IMR-90 (cell line): ENCODE measurements around the gene USB1. TPM values are rescaled to one million over a fixed set of nuclear protein-coding genes. Genes with fewer than 3 reads are reported as not detected.

ENCODE experiments used
- ATAC-seq: fragments of 200-7000 bp; cut with Tn5 transposase; 2 replicates; pipeline ENCODE4 v1.9.1; 2020; ENCODE audit warnings: low read depth, mild to moderate bottlenecking, moderate library complexity
- BruUV-seq: library from RNA; stranded (reverse); fragments of 400-500 nt; replicated peaks from 2 replicates; lab custom pipeline; 2021; lab: Mats Ljungman, UMichigan
- CTCF ChIA-PET: fragments of 300-600 bp; formaldehyde crosslinking; extraction: SDS; loops from one replicate; lab custom pipeline; 2021; ENCODE audit warnings: antibody characterized with exemption; lab: Yijun Ruan, JAX
- POLR2A ChIA-PET: fragments of 300-600 bp; sonication (Branson Sonifier 250); formaldehyde crosslinking; loops from one replicate; lab custom pipeline; 2022; ENCODE audit warnings: antibody characterized with exemption; ENCODE audit not compliant: unreplicated experiment; lab: Charles Lee
- DNase-seq: peaks from one replicate; pipeline ENCODE4 v3.0.0; 2013
- H2AFZ ChIP-seq: replicated peaks from 2 replicates; pipeline ENCODE3; 2013; ENCODE audit warnings: low read length, mild to moderate bottlenecking; ENCODE audit not compliant: poor library complexity
- H2AK5ac ChIP-seq: 2 replicates; pipeline ENCODE4 v1.6.1; 2013; ENCODE audit warnings: low read depth, low read length, inconsistent platforms
- H2AK9ac ChIP-seq: replicated peaks from 2 replicates; pipeline ENCODE3; 2013; ENCODE audit warnings: mild to moderate bottlenecking, low read depth, low read length, moderate library complexity; ENCODE audit not compliant: poor library complexity
- H2BK120ac ChIP-seq: 2 replicates; pipeline ENCODE4 v1.6.1; 2013; ENCODE audit warnings: low read depth, low read length, inconsistent platforms
- H2BK15ac ChIP-seq: 3 replicates; pipeline ENCODE4 v1.6.1; 2013; ENCODE audit warnings: low read depth, low read length, inconsistent platforms
- H2BK20ac ChIP-seq: 2 replicates; pipeline ENCODE4 v1.6.1; 2013; ENCODE audit warnings: low read depth, mild to moderate bottlenecking, inconsistent platforms, low read length, moderate library complexity
- H2BK5ac ChIP-seq: 2 replicates; pipeline ENCODE4 v1.6.1; 2013; ENCODE audit warnings: mild to moderate bottlenecking, low read depth, low read length, inconsistent platforms; ENCODE audit not compliant: poor library complexity, severe bottlenecking
- H3K14ac ChIP-seq: replicated peaks from 2 replicates; pipeline ENCODE4 v1.6.1; 2013; ENCODE audit warnings: low read depth, low read length, inconsistent platforms
- H3K18ac ChIP-seq: 2 replicates; pipeline ENCODE4 v1.6.1; 2013; ENCODE audit warnings: low read depth, low read length, control low read depth
- H3K23ac ChIP-seq: 2 replicates; pipeline ENCODE4 v1.6.1; 2013; ENCODE audit warnings: low read depth, low read length, inconsistent platforms
- H3K27ac ChIP-seq: 2 replicates; pipeline ENCODE4 v1.5.1; 2013; ENCODE audit warnings: mild to moderate bottlenecking, control low read depth, low read length; ENCODE audit not compliant: insufficient read depth
- H3K27me3 ChIP-seq: 2 replicates; pipeline ENCODE4 v1.6.1; 2013; ENCODE audit warnings: low read length; ENCODE audit not compliant: control insufficient read depth, insufficient read depth
- H3K36me3 ChIP-seq: 2 replicates; pipeline ENCODE4 v1.6.1; 2013; ENCODE audit warnings: low read length, mixed read lengths; ENCODE audit not compliant: control insufficient read depth, insufficient read depth
- H3K4ac ChIP-seq: 2 replicates; pipeline ENCODE4 v1.6.1; 2013; ENCODE audit warnings: low read depth, low read length, inconsistent platforms
- H3K4me1 ChIP-seq: 2 replicates; pipeline ENCODE4 v1.6.1; 2013; ENCODE audit warnings: low read length, mixed read lengths; ENCODE audit not compliant: control insufficient read depth, insufficient read depth
- H3K4me2 ChIP-seq: 2 replicates; pipeline ENCODE4 v1.6.1; 2013; ENCODE audit warnings: low read depth, mild to moderate bottlenecking, control low read depth, low read length, moderate library complexity
- H3K4me3 ChIP-seq: 2 replicates; pipeline ENCODE4 v1.5.1; 2013; ENCODE audit warnings: low read depth, mild to moderate bottlenecking, control low read depth, low read length, moderate library complexity; ENCODE audit not compliant: insufficient read depth
- H3K56ac ChIP-seq: 2 replicates; pipeline ENCODE4 v1.6.1; 2013; ENCODE audit warnings: low read length, inconsistent platforms; ENCODE audit not compliant: insufficient read depth; ENCODE audit errors: extremely low read depth
- H3K79me1 ChIP-seq, 2 experiments: 2 replicates each; pipeline ENCODE4 v1.6.1; 2013; ENCODE audit warnings: low read length in 2 of 2, inconsistent platforms in 1 of 2, low read depth in 1 of 2
- H3K9ac ChIP-seq: 2 replicates; pipeline ENCODE4 v1.6.1; 2013; ENCODE audit warnings: low read depth, low read length, control low read depth
- H3K9me1 ChIP-seq: 2 replicates; pipeline ENCODE4 v1.6.1; 2013; ENCODE audit warnings: low read length, inconsistent platforms; ENCODE audit not compliant: insufficient read depth
- H3K9me3 ChIP-seq: 2 replicates; pipeline ENCODE4 v1.6.1; 2013; ENCODE audit warnings: low read length; ENCODE audit not compliant: control insufficient read depth, insufficient read depth
- H4K20me1 ChIP-seq: 2 replicates; pipeline ENCODE4 v1.6.1; 2013; ENCODE audit warnings: low read length, inconsistent platforms; ENCODE audit not compliant: insufficient read depth
- H4K5ac ChIP-seq: 2 replicates; pipeline ENCODE4 v1.6.1; 2013; ENCODE audit warnings: mild to moderate bottlenecking, low read depth, low read length, control low read depth
- H4K8ac ChIP-seq, 2 experiments: 2 replicates each; pipeline ENCODE4 v1.6.1; 2013; ENCODE audit warnings: low read depth in 2 of 2, low read length in 2 of 2, control low read depth in 1 of 2, inconsistent platforms in 1 of 2
- H4K91ac ChIP-seq: 2 replicates; pipeline ENCODE4 v1.6.1; 2013; ENCODE audit warnings: low read depth, low read length, inconsistent platforms; ENCODE audit not compliant: insufficient read depth
- BHLHE40 ChIP-seq: fragments of 150-350 bp; IDR thresholded peaks from 2 replicates; pipeline ENCODE4 v1.6.1; 2016; ENCODE audit warnings: mild to moderate bottlenecking, low read depth, low read length
- CEBPB ChIP-seq: IDR thresholded peaks from 2 replicates; pipeline ENCODE4 v1.6.1; 2012; ENCODE audit warnings: low read depth, low read length, improper control_type of control experiment
- CHD1 ChIP-seq: IDR thresholded peaks from 2 replicates; pipeline ENCODE4 v1.6.1; 2012; ENCODE audit warnings: low read depth, low read length, improper control_type of control experiment
- FOS ChIP-seq: fragments of 150-350 bp; IDR thresholded peaks from 2 replicates; pipeline ENCODE4 v1.6.1; 2016; ENCODE audit warnings: low read depth, low read length
- MAFK ChIP-seq: IDR thresholded peaks from 2 replicates; pipeline ENCODE4 v1.6.1; 2012; ENCODE audit warnings: low read depth, low read length, improper control_type of control experiment
- MAZ ChIP-seq: IDR thresholded peaks from 2 replicates; pipeline ENCODE4 v1.6.1; 2012; ENCODE audit warnings: low read depth, mild to moderate bottlenecking, low read length, improper control_type of control experiment, moderate library complexity, borderline replicate concordance
- MXI1 ChIP-seq: IDR thresholded peaks from 2 replicates; pipeline ENCODE4 v1.6.1; 2012; ENCODE audit warnings: low read depth, mild to moderate bottlenecking, low read length, moderate library complexity, borderline replicate concordance
- NFE2L2 ChIP-seq: fragments of 150-350 bp; IDR thresholded peaks from 2 replicates; pipeline ENCODE4 v1.6.1; 2016; ENCODE audit warnings: low read depth, mild to moderate bottlenecking, low read length
- POLR2A ChIP-seq: IDR thresholded peaks from 2 replicates; pipeline ENCODE4 v1.6.1; 2012; ENCODE audit warnings: mild to moderate bottlenecking, low read depth, low read length
- RAD21 ChIP-seq: IDR thresholded peaks from 2 replicates; pipeline ENCODE4 v1.6.1; 2012; ENCODE audit warnings: low read length, improper control_type of control experiment
- RCOR1 ChIP-seq: IDR thresholded peaks from 2 replicates; pipeline ENCODE4 v1.6.1; 2012; ENCODE audit warnings: mild to moderate bottlenecking, low read length, improper control_type of control experiment; ENCODE audit not compliant: insufficient replicate concordance
- RFX5 ChIP-seq: IDR thresholded peaks from 2 replicates; pipeline ENCODE4 v1.8.0; 2012; ENCODE audit warnings: low read depth, mild to moderate bottlenecking, low read length, moderate library complexity
- SMC3 ChIP-seq: fragments of 150-350 bp; IDR thresholded peaks from 2 replicates; pipeline ENCODE4 v1.6.1; 2016; ENCODE audit warnings: low read depth, mild to moderate bottlenecking, antibody characterized with exemption, low read length, moderate library complexity
- WGBS, 2 experiments: methylation state at CpG; one replicate each; pipeline versions ENCODE4 v1.1.5 to v1.1.7; 2013; ENCODE audit warnings: missing lambda C conversion rate in 2 of 2; ENCODE audit not compliant: insufficient read length in 1 of 2; ENCODE audit errors: extremely low coverage in 2 of 2; 5-methylcytosine and 5-hydroxymethylcytosine counted together
- dilution Hi-C: fragments of 300-500 bp; cut with HindIII; formaldehyde crosslinking; loops from one replicate; pipeline ENCODE4 v1.14.3; 2018; ENCODE audit warnings: low sequenced_read_pairs; ENCODE audit not compliant: unreplicated experiment
- in situ Hi-C: fragments of 300-500 bp; cut with MboI; formaldehyde crosslinking; loops from 3 replicates; pipeline ENCODE4 v1.14.3; 2019; ENCODE audit warnings: low sequenced_read_pairs, inconsistent platforms, mixed read lengths
- intact Hi-C: fragments of 100-400 bp; cut with micrococcal nuclease; formaldehyde crosslinking; loops from 2 replicates; pipeline ENCODE4 v1.10.0; 2022
- polyA plus RNA-seq, 3 experiments: library from polyadenylated mRNA; depleted of rRNA; stranded (reverse); fragments of >200 nt; gene quantifications; 2 replicates each; pipeline ENCODE4 v1.2.3, GENCODE V29; 2012; ENCODE audit warnings: low replicate concordance in 1 of 3
- total RNA-seq: library from RNA; depleted of rRNA; stranded (reverse); fragments of >200 nt; gene quantifications from 2 replicates; pipeline ENCODE4 v1.2.3, GENCODE V29; 2012
- TF ChIP-seq, protein P1 (sequence below): conservative IDR thresholded peaks from 2 replicates; pipeline ENCODE4 v1.5.1; 2012; ENCODE audit warnings: mild to moderate bottlenecking, low read depth, low read length, improper control_type of control experiment
- TF ChIP-seq, protein P2 (sequence below): fragments of 150-350 bp; IDR thresholded peaks from 2 replicates; pipeline ENCODE4 v1.6.1; 2016; ENCODE audit warnings: low read depth, mild to moderate bottlenecking, low read length, moderate library complexity, borderline replicate concordance

USB1 gene
- total and polyA plus RNA-seq, 2 of the 4 experiments (the other 2 are of a cell fraction): 45.9 to 94.9 TPM

DNA sequence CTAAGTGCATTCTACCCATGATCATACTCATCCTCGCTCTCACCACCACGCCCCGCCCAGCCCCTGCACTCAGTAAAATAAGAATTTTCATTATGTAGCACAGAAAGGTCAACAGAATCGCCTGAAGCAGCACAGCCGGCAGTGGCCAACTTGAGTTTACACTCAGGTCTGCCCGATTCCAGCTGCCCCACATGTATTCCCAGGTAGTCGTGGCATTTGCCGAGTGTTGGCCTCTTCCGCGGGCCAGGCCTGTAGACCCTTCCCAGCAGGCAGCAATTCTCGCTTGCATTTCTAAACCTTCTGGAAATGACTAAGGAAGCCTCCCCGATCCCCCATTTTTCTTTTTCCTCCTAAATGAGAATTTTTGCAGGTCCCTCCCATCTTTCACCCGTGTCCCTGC, 30.9 kb upstream of the USB1 start:
- Histone ChIP-seq H3K9me3 (peaks cover 2% of the 10 kb centered on the region; the same call in 1 of the 2 replicates), H3K4me1 (no peaks in the 10 kb centered on the region; the same call in 1 of the 2 replicates), H4K8ac (no peak overlapping the region), H2BK5ac (no peak overlapping the region), H3K27ac (no peak overlapping the region), H2BK15ac (no peak overlapping the region), H3K36me3 (no peaks in the 10 kb centered on the region), H4K20me1 (no peaks in the 10 kb centered on the region), H4K5ac (no peak overlapping the region), H2BK20ac (no peak overlapping the region), H4K91ac (no peak overlapping the region), H2AK9ac (no peak overlapping the region), H3K18ac (no peak overlapping the region), H3K4me3 (no peak overlapping the region), H3K4ac (no peak overlapping the region), H2AK5ac (no peak overlapping the region), H3K27me3 (peaks cover 41% of the 10 kb centered on the region), H3K9ac (no peak overlapping the region), H3K79me1 (no peaks in the 10 kb centered on the region), H2AFZ (no peak overlapping the region), H3K56ac (no peak overlapping the region), H3K9me1 (no peaks in the 10 kb centered on the region), H3K14ac (no peak overlapping the region), H3K23ac (no peak overlapping the region), H2BK120ac (no peak overlapping the region), H3K4me2 (no peak overlapping the region)
- TF ChIP-seq RAD21 (no peak), RCOR1 (no peak), MAZ (no peak), POLR2A (no peak), MAFK (no peak), FOS (no peak), CHD1 (no peak), CEBPB (no peak), SMC3 (no peak), BHLHE40 (no peak), MXI1 (no peak), NFE2L2 (no peak), RFX5 (no peak)
- TF ChIP-seq, protein P1, sequence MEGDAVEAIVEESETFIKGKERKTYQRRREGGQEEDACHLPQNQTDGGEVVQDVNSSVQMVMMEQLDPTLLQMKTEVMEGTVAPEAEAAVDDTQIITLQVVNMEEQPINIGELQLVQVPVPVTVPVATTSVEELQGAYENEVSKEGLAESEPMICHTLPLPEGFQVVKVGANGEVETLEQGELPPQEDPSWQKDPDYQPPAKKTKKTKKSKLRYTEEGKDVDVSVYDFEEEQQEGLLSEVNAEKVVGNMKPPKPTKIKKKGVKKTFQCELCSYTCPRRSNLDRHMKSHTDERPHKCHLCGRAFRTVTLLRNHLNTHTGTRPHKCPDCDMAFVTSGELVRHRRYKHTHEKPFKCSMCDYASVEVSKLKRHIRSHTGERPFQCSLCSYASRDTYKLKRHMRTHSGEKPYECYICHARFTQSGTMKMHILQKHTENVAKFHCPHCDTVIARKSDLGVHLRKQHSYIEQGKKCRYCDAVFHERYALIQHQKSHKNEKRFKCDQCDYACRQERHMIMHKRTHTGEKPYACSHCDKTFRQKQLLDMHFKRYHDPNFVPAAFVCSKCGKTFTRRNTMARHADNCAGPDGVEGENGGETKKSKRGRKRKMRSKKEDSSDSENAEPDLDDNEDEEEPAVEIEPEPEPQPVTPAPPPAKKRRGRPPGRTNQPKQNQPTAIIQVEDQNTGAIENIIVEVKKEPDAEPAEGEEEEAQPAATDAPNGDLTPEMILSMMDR: no peak
- TF ChIP-seq, protein P2, sequence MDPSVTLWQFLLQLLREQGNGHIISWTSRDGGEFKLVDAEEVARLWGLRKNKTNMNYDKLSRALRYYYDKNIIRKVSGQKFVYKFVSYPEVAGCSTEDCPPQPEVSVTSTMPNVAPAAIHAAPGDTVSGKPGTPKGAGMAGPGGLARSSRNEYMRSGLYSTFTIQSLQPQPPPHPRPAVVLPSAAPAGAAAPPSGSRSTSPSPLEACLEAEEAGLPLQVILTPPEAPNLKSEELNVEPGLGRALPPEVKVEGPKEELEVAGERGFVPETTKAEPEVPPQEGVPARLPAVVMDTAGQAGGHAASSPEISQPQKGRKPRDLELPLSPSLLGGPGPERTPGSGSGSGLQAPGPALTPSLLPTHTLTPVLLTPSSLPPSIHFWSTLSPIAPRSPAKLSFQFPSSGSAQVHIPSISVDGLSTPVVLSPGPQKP: no peak
- ATAC-seq (no peak), DNase-seq (no peak)
- no TSS peak for BruUV-seq
- ChIA-PET CTCF (no interaction called here), POLR2A (no interaction called here)
- dilution Hi-C loops (no loop called here), intact Hi-C loops (no loop called here), in situ Hi-C loops (no loop called here)
- 53% methylated on average over 6 of the region's 13 CpGs; no CpG with 5 or more reads in 1 of the 2 experiments for WGBS, 2 experiments
